Hematopoietic multipotent progenitor cell treated with erythropoietin and hydrocortisone succinate and interleukin-3 and kit ligand, for 4 days (in vitro differentiated cells): ENCODE results near the gene CADPS2.

Source experiments
- DNase-seq: peaks from one replicate; pipeline ENCODE4 v3.0.0-alpha.2; 2015

CADPS2 gene

GRCh38 chr7:122515404-122515803 is 370.9 kb downstream of the CADPS2 start:
- DNase-seq, result no peak

GRCh38 chr7:122511268-122511667 is 375.0 kb downstream of the CADPS2 start:
- DNase-seq, result no peak

GRCh38 chr7:122507591-122507990 is 378.7 kb downstream of the CADPS2 start:
- DNase-seq, result no peak

- DNase-seq, result no peak
These were observed 394.3 kb downstream of the CADPS2 start for GRCh38 chr7:122492007-122492406.

GRCh38 chr7:122488241-122488640 is 398.0 kb downstream of the CADPS2 start:
- DNase-seq, result no peak

- no peak for DNase-seq
These were observed 399.1 kb downstream of the CADPS2 start for GRCh38 chr7:122487131-122487530.

- DNase-seq, result no peak
These were observed 400.4 kb downstream of the CADPS2 start for GRCh38 chr7:122485856-122486255.

GRCh38 chr7:122482212-122482611 is 404.0 kb downstream of the CADPS2 start:
- no peak for DNase-seq

GRCh38 chr7:122470859-122471258 is 415.4 kb downstream of the CADPS2 start:
- DNase-seq, result no peak

- no peak for DNase-seq
These were observed 417.3 kb downstream of the CADPS2 start for GRCh38 chr7:122468945-122469344.

GRCh38 chr7:122467661-122468449 is 418.4 kb downstream of the CADPS2 start:
- DNase-seq, result no peak

GRCh38 chr7:122465296-122465695 is 421.0 kb downstream of the CADPS2 start:
- DNase-seq, result no peak

GRCh38 chr7:122463631-122464030 is 422.6 kb downstream of the CADPS2 start:
- DNase-seq, result no peak

GRCh38 chr7:122460936-122461335 is 425.3 kb downstream of the CADPS2 start:
- no peak for DNase-seq

GRCh38 chr7:122457969-122458368 is 428.3 kb downstream of the CADPS2 start:
- no peak for DNase-seq

GRCh38 chr7:122457325-122457724 is 428.9 kb downstream of the CADPS2 start:
- no peak for DNase-seq

GRCh38 chr7:122454776-122455507 is 431.3 kb downstream of the CADPS2 start:
- no peak for DNase-seq

GRCh38 chr7:122453432-122453831 is 432.8 kb downstream of the CADPS2 start:
- no peak for DNase-seq

GRCh38 chr7:122448893-122449589 is 437.2 kb downstream of the CADPS2 start:
- DNase-seq, result no peak

GRCh38 chr7:122442929-122443328 is 443.3 kb downstream of the CADPS2 start:
- DNase-seq, result no peak

- DNase-seq, result no peak
These were observed 447.8 kb downstream of the CADPS2 start for GRCh38 chr7:122438492-122438891.

GRCh38 chr7:122438006-122438405 is 448.3 kb downstream of the CADPS2 start:
- DNase-seq, result no peak

- DNase-seq, result no peak
These were observed 452.5 kb downstream of the CADPS2 start for GRCh38 chr7:122433765-122434164.

GRCh38 chr7:122430710-122431109 is 455.6 kb downstream of the CADPS2 start:
- DNase-seq, result no peak
